Thyroid gland (tissue), 4 donors: Measurements from ENCODE around the gene BDNF. TPM values are rescaled to one million over a fixed set of nuclear protein-coding genes. Genes with fewer than 3 reads are reported as not detected.

Source experiments
- DNase-seq, 2 donors: peaks; one replicate each; pipeline ENCODE4 v3.0.0-alpha.2; 2019
- H3K27ac ChIP-seq, 3 donors: fragments of 200-600 bp; sonication (generic); 1 replicate in 2 of 3; 2 replicates in 1 of 3; pipeline ENCODE4 v1.5.1; 2016 to 2019; ENCODE audit warnings: mild to moderate bottlenecking in 1 of 3, moderate library complexity in 1 of 3
- H3K27me3 ChIP-seq: fragments of 200-600 bp; sonication (generic); one replicate; pipeline ENCODE4 v1.5.1; 2019
- H3K36me3 ChIP-seq, 2 donors: fragments of 200-600 bp; sonication (generic); one replicate each; pipeline ENCODE4 v1.5.1; 2016 to 2019
- H3K4me1 ChIP-seq, 2 donors: fragments of 200-600 bp; sonication (generic); one replicate each; pipeline ENCODE4 v1.5.1; 2017 to 2019
- H3K4me3 ChIP-seq, 3 donors: fragments of 200-600 bp; sonication (generic); replicated peaks in 1 of 3; 1 replicate in 2 of 3; 2 replicates in 1 of 3; pipeline ENCODE4 v1.5.1; 2016; ENCODE audit warnings: mild to moderate bottlenecking in 1 of 3
- H3K9me3 ChIP-seq: fragments of 200-600 bp; sonication (generic); one replicate; pipeline ENCODE4 v1.5.1; 2017
- CTCF ChIP-seq, 6 experiments: fragments of 200-600 bp in 3 of 6; fragments of 450-650 bp in 3 of 6; sonication (generic) in 3 of 6; IDR thresholded peaks; one replicate each; pipeline ENCODE4 v1.5.1; 2016 to 2019; ENCODE audit warnings: antibody characterized with exemption in 6 of 6, mild to moderate bottlenecking in 2 of 6, inconsistent platforms in 1 of 6, moderate library complexity in 1 of 6
- POLR2A ChIP-seq, 2 donors: fragments of 450-650 bp; IDR thresholded peaks; one replicate each; pipeline ENCODE4 v1.6.1; 2017; ENCODE audit warnings: antibody characterized with exemption in 2 of 2, mild to moderate bottlenecking in 2 of 2, moderate library complexity in 1 of 2
- WGBS, 2 donors: methylation state at CpG; one replicate each; pipeline ENCODE4 v1.1.5; 2017; 5-methylcytosine and 5-hydroxymethylcytosine counted together
- intact Hi-C: fragments of 100-400 bp; cut with DNase I; formaldehyde crosslinking; loops from one replicate; pipeline ENCODE4 v1.15.1; 2023
- total RNA-seq, 4 donors: library from RNA; depleted of rRNA; stranded (reverse); fragments of >200 nt; gene quantifications; one replicate each; pipeline ENCODE4 v1.2.3, GENCODE V29; 2016

BDNF gene
- total RNA-seq, 4 donors from 2014 or later: 0.54 to 4.7 (median 1.1) TPM

GRCh38 chr11:27619763-27620335, 80.4 kb downstream of the BDNF start:
- WGBS, 2 donors: 69 to 74% methylated on average over 2 of the region's 2 CpGs
- Histone ChIP-seq H3K27me3 (no peaks in the 10 kb centered on the region), H3K4me3 (no peak overlapping the region), H3K9me3 (no peaks in the 10 kb centered on the region), H3K4me1 (no peaks in the 10 kb centered on the region), H3K27ac (no peak overlapping the region), H3K36me3 (no peaks in the 10 kb centered on the region)
- no peak for DNase-seq
- intact Hi-C loops: no loop called here
- TF ChIP-seq CTCF (IDR thresholded peaks at IDR 0.05): no peak
- no peak for TF ChIP-seq POLR2A (IDR thresholded peaks at IDR 0.05)

GRCh38 chr11:27619039-27619574, 81.1 kb downstream of the BDNF start:
- 74 to 78% methylated on average over 5 of the region's 5 CpGs for WGBS, 2 donors
- DNase-seq: no peak
- H3K27ac ChIP-seq: no peak overlapping the region
- H3K36me3 ChIP-seq: no peaks in the 10 kb centered on the region
- intact Hi-C loops: no loop called here
- H3K4me1 ChIP-seq: no peaks in the 10 kb centered on the region
- H3K4me3 ChIP-seq: no peak overlapping the region
- TF ChIP-seq CTCF (IDR thresholded peaks at IDR 0.05) (no peak), POLR2A (IDR thresholded peaks at IDR 0.05) (no peak)
- H3K9me3 ChIP-seq: no peaks in the 10 kb centered on the region
- H3K27me3 ChIP-seq: no peaks in the 10 kb centered on the region

GRCh38 chr11:27618281-27618915, 81.9 kb downstream of the BDNF start:
- H3K36me3 ChIP-seq: no peaks in the 10 kb centered on the region
- no peak overlapping the region for H3K27ac ChIP-seq
- H3K9me3 ChIP-seq: no peaks in the 10 kb centered on the region
- no peak overlapping the region for H3K4me3 ChIP-seq
- intact Hi-C loops: no loop called here
- no peaks in the 10 kb centered on the region for H3K4me1 ChIP-seq
- no peak for TF ChIP-seq POLR2A (IDR thresholded peaks at IDR 0.05)
- TF ChIP-seq CTCF (IDR thresholded peaks at IDR 0.05): no peak
- no peak for DNase-seq
- WGBS, 2 donors: 69 to 72% methylated on average over 2 of the region's 2 CpGs
- no peaks in the 10 kb centered on the region for H3K27me3 ChIP-seq

- DNase-seq: no peak
- Histone ChIP-seq H3K27ac (no peak overlapping the region), H3K9me3 (no peaks in the 10 kb centered on the region), H3K27me3 (no peaks in the 10 kb centered on the region), H3K4me3 (no peak overlapping the region), H3K4me1 (no peaks in the 10 kb centered on the region), H3K36me3 (no peaks in the 10 kb centered on the region)
- intact Hi-C loops: no loop called here
- WGBS, 2 donors: 43 to 44% methylated on average over 2 of the region's 2 CpGs
- TF ChIP-seq CTCF (IDR thresholded peaks at IDR 0.05): no peak
- no peak for TF ChIP-seq POLR2A (IDR thresholded peaks at IDR 0.05)
Observed at GRCh38 chr11:27616711-27617110, 83.5 kb downstream of the BDNF start.

GRCh38 chr11:27615833-27616232, 84.4 kb downstream of the BDNF start:
- Histone ChIP-seq H3K9me3 (no peaks in the 10 kb centered on the region), H3K27me3 (no peaks in the 10 kb centered on the region), H3K4me1 (no peaks in the 10 kb centered on the region), H3K4me3 (no peak overlapping the region), H3K36me3 (no peaks in the 10 kb centered on the region), H3K27ac (no peak overlapping the region)
- intact Hi-C loops: no loop called here
- no peak for DNase-seq
- WGBS, 2 donors: 85 to 90% methylated on average over 5 of the region's 5 CpGs
- TF ChIP-seq CTCF (IDR thresholded peaks at IDR 0.05): no peak
